ENCODE data around the gene LRMDA. TPM values are rescaled to one million over a fixed set of nuclear protein-coding genes. Genes with fewer than 3 reads are reported as not detected.

LRMDA gene
- total and polyA plus RNA-seq, 2 donors from 2014 or later: 23.2 to 48.6 TPM

GRCh38 chr10:75712242-75712880 lies 280.9 kb downstream of the LRMDA start:
- Histone ChIP-seq H3K27me3 (ENCODE audit: control insufficient read depth, insufficient read depth, low read length) (no peaks in the 10 kb centered on the region), H3K4me1 (ENCODE audit: control insufficient read depth in 2 of 3, insufficient read depth in 2 of 3, low read depth in 1 of 3, low read length in 3 of 3) (peaks cover 4 to 14% (median 13%) of the 10 kb centered on the region in 3 donors), H3K36me3 (ENCODE audit: control insufficient read depth in 2 of 3, insufficient read depth in 3 of 3, low read length in 3 of 3) (no peaks in the 10 kb centered on the region), H3K4me3 (ENCODE audit: low read length in 3 of 3) (peak overlapping the region; percentile 12 to 51 (median 39)), H3K27ac (ENCODE audit: low read depth in 2 of 2, low read length in 2 of 2) (no peak overlapping the region), H3K9ac (ENCODE audit: low read length in 3 of 3) (peak overlapping the region in 1 of 3 donors; percentile 18), H3K9me3 (ENCODE audit: control insufficient read depth in 2 of 3, insufficient read depth in 1 of 3, low read length in 3 of 3) (no peaks in the 10 kb centered on the region)
- DNase-seq (peak in 2 of 5 donors; percentile 32 to 55), FAIRE-seq (no peak)
- no peak for TF ChIP-seq CTCF (IDR thresholded peaks at IDR 0.05; ENCODE audit: borderline replicate concordance, extremely low read depth, insufficient read depth)
- intact Hi-C loops (cut with DNase I): no loop called here

- intact Hi-C loops (cut with DNase I): no loop called here
- H3K9ac ChIP-seq (ENCODE audit: low read length in 3 of 3): no peak overlapping the region
- H3K9me3 ChIP-seq (ENCODE audit: control insufficient read depth in 2 of 3, insufficient read depth in 1 of 3, low read length in 3 of 3): no peaks in the 10 kb centered on the region
- no peaks in the 10 kb centered on the region for H3K27me3 ChIP-seq (ENCODE audit: control insufficient read depth, insufficient read depth, low read length)
- no peak for FAIRE-seq
- H3K4me3 ChIP-seq (ENCODE audit: low read length in 3 of 3): no peak overlapping the region
- no peak for DNase-seq
- H3K36me3 ChIP-seq (ENCODE audit: control insufficient read depth in 2 of 3, insufficient read depth in 3 of 3, low read length in 3 of 3): no peaks in the 10 kb centered on the region
- TF ChIP-seq CTCF (IDR thresholded peaks at IDR 0.05; ENCODE audit: borderline replicate concordance, extremely low read depth, insufficient read depth): no peak
- peaks cover 0 to 8% (median 0%) of the 10 kb centered on the region in 3 donors for H3K4me1 ChIP-seq (ENCODE audit: control insufficient read depth in 2 of 3, insufficient read depth in 2 of 3, low read depth in 1 of 3, low read length in 3 of 3)
- no peak overlapping the region for H3K27ac ChIP-seq (ENCODE audit: low read depth in 2 of 2, low read length in 2 of 2)
These were observed 285.1 kb downstream of the LRMDA start for GRCh38 chr10:75716506-75716905.

GRCh38 chr10:75717126-75717916 lies 285.9 kb downstream of the LRMDA start:
- FAIRE-seq: no peak

More at GRCh38 chr10:75717126-75717916, 285.9 kb downstream of the LRMDA start:
- Histone ChIP-seq H3K27ac (ENCODE audit: low read depth in 2 of 2, low read length in 2 of 2) (no peak overlapping the region), H3K9ac (ENCODE audit: low read length in 3 of 3) (no peak overlapping the region), H3K9me3 (ENCODE audit: control insufficient read depth in 2 of 3, insufficient read depth in 1 of 3, low read length in 3 of 3) (no peaks in the 10 kb centered on the region), H3K4me1 (ENCODE audit: control insufficient read depth in 2 of 3, insufficient read depth in 2 of 3, low read depth in 1 of 3, low read length in 3 of 3) (peaks cover 0 to 8% (median 0%) of the 10 kb centered on the region in 3 donors), H3K36me3 (ENCODE audit: control insufficient read depth in 2 of 3, insufficient read depth in 3 of 3, low read length in 3 of 3) (no peaks in the 10 kb centered on the region), H3K4me3 (ENCODE audit: low read length in 3 of 3) (no peak overlapping the region), H3K27me3 (ENCODE audit: control insufficient read depth, insufficient read depth, low read length) (no peaks in the 10 kb centered on the region)
- no peak for TF ChIP-seq CTCF (IDR thresholded peaks at IDR 0.05; ENCODE audit: borderline replicate concordance, extremely low read depth, insufficient read depth)
- intact Hi-C loops (cut with DNase I): no loop called here
- DNase-seq: no peak
